ENCODE results near the gene CEBPZOS.
"Not testable (repeated sequence)": the region's sequence is repeated elsewhere in the genome, so short reads cannot be mapped to it uniquely, and the experiment has no call there.

The CEBPZOS gene

DNA sequence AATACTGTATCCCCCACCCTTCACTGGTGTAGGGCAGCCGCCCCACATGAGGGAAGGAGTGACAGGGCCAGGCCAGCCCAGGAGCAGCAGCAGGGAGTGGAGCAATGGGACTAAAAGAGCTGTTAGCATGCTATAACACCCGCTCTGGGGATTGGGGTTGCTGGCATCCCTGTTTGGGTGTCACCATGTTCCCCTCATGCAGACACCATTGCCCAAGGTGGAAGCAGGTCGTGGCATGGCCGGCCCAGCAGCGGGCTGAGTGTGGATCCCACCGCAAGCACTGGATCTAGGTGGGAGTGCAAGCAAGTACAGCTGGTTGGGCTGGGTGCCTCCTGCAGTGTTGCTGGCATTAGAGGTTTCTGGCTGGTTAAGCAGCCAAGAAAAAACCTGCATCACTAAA lies 4.5 kb upstream of the CEBPZOS start:
- no peak for DNase-seq

DNA sequence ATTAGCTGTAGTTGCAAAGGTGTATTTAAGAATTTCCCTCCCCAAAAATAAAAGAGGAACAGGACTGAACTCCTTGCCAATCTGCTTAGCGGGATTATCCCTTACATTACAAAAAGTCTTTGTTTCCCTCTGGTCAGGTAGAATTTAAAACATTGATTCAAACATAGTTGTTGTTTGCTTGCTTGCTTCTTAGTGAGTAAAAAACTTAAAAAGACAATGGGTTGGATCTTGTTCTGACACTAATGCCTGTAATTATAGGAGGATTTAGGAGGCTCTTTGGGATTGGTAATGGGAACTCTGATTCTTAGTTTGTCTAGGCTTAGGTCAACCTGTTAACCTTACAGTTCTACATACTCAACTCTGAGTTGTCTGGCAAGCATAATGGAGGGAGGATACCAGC lies 3.7 kb upstream of the CEBPZOS start:
- DNase-seq = no peak

DNA sequence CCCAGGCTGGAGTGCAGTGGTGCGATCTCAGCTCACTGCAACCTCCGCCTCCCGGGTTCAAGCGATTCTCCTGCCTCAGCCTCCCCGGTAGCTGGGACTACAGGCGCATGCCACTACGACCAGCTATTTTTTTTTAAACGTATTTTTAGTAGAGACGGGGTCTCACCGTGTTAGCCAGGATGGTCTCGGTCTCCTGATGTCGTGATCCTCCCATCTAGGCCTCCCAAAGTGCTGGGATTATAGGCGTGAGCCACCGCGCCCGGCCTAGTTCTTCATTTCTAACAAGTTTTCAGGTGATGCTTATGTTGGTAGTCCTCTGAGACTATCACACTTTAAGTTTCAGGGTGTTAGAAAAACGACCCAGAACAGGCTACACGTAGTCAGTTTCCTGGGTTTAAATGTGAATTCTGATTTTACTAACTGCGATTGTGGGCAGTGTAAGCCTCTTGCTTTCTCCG lies 405 bp upstream of the CEBPZOS start:
- DNase-seq = not testable (repeated sequence)

DNA sequence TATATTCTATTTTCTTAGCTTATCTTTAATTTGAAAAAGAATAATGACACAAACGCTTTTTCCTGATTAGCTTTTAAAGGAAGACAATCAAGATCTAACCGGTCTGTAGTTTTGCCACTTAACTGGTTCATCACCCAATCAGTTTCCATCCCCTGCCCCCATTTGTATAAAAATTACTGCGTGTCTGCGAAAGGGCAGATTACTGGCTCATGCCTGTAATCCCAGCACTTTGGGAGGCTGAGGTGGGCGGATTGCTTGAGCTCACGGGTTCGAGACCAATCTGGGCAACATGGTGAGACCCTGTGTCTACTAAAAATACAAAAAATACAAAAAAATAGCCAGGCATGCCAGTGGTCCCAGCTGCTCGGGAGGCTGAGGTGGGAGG lies 2.4 kb downstream of the CEBPZOS start:
- no peak for DNase-seq

DNA sequence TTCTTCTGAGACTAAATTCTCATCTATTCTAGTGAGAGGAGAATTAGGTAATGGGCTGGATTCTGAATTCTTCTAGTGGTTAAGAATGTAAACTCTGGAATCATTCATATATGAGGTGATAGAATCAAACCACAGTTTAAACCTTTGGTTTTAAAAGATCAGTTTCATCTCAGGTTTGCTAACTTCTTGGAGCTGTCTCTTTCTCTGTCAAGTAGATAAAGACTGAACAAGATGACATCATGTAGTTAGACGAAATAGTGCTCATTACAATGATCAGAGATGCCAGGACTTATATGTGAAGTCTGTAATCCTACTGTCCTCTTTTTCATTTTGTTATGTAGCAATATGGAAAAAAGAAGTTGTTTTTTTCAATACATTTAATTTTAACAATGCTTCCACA lies 4.9 kb downstream of the CEBPZOS start:
- no peak for DNase-seq

DNA sequence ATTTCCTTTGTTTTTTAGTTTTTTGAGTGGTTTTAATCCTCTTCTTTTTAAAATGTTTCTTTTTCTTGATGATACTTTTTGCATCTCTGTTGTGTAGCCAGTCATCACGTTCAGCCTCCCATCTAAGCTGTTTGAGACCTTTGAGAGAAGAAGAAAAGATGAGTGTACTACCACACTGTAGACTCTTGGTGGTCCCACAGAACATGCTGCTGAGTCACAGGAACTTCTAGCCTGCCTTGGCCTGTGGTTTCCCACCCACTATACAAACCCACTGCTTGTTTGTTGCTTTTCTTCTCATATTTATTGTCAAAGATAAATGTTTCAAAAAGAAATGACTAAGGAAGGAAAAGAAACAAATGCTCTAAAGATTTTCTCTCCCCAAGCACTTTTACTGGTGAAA lies 5.5 kb downstream of the CEBPZOS start:
- peak; percentile 67 for DNase-seq

DNA sequence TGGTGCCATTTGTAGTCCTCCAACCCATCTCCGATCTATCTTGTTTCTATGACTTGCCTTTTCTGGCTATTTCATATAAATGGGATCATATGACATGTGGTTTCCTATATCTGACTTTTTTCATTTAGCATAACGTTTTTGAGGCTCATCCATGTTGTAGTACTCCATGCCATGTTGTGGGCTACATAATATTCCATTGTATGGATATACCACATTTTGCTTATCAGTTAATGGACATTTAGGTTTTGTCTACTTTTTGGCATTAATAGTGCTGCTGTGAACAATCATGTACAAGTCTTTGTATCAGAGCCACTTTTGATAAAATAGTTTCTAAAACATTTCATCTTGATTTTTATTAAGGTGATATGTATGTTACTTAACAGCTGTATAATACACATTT lies 7.4 kb downstream of the CEBPZOS start:
- DNase-seq = no peak

DNA sequence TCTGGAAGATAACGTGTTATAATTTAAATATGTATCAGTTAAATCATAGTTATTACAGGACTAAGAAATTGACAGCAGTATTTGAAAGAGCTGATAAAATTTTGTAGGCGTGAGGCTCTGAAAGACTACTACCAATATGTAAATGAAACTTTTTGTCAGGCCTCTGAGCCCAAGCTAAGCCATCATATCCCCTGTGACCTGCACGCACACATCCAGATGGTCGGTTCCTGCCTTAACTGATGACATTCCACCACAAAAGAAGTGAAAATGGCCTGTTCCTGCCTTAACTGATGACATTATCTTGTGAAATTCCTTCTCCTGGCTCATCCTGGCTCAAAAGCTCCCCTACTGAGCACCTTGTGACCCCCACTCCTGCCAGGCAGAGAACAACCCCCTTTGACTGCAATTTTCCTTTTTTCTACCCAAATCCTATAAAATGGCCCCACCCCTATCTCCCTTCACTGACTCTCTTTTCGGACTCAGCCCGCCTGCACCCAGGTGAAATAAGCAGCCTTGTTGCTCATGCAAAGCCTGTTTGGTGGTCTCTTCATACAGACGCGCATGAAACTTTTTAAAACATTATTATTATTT lies 8.9 kb downstream of the CEBPZOS start:
- not testable (repeated sequence) for DNase-seq

DNA sequence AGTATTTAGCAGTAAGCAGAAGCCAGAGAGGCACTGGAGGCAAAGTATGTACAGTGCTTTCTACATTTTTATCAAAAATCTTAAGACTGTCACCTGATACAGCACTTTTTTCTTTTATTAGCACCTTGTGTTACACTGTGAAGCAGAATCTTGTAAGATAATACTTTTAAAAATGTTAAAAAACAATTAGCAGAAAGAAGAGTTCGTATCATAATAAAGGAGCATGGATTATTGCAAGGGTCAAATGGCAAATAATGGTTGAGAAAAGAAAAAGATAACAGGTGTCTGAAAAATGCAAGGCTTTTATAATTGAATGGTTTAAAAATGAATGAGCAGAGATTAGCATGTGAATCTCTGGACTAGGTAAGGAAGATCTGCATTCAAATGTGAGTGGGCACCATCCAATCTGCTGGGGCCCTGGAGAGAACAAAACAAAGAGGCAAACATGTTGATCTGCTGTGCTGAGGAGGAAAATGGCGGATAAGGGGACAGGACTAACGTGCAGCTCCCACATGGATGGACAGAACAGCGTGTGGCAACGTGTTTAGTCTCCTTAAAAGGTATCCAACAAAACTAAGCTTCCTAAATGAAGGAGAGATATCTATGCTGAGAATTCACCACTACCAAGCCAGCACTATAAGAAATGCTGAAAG lies 9.5 kb downstream of the CEBPZOS start:
- no peak for DNase-seq

DNA sequence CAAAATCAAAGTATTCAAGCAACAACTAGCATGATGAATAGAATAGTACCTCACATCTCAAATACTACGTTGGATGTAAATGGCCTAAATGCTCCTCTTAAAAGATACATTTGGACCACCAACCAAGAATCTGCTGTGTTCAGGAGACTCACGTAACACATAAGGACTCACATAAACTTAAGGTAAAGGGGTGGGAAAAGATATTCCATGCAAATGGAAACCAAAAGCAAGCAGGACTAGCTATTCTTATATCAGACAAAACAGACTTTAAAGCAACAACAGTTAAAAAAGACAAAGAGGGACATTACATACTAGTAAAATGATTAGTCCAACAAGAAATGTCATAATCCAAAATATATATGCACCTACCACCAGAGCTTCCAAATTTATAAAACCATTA lies 10.5 kb downstream of the CEBPZOS start:
- DNase-seq = not testable (repeated sequence)

DNA sequence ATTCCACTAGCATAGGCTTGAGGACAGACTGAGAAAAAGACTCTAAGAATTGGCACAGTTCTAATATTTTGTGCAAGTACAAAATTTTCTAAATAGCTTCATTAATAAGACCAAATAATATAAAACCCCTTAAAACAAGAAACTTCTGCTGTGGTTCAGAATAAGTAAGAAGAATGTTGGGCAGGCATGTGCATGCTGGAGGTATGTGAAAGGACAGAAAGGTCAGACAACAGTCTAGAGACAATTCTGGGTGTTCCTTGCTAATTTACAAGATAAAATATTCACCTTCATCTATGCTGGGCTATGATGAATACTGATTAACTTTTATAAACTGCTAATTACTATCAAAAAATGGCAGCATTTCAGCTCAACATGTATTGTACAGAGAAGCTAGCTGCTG lies 14.9 kb downstream of the CEBPZOS start:
- DNase-seq = no peak

DNA sequence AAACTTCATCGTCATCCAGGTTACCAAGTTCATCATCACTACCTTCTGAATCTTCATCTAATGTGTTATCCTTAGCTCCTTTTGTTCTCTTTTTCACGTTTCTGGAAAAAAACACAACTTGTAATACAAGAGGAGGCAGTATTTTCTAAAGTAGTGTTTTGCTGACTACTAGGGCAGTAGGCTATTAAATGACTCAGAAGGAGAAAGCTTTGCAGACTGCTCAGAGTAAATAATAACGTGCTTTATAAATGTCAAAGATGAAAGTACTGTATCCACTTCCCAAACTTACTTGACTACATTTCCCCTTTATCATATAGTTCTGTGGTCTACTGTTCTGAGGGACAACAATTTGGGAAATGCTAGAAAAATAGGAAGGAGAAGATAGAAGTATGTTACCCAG lies 15.6 kb downstream of the CEBPZOS start:
- no peak for DNase-seq

DNA sequence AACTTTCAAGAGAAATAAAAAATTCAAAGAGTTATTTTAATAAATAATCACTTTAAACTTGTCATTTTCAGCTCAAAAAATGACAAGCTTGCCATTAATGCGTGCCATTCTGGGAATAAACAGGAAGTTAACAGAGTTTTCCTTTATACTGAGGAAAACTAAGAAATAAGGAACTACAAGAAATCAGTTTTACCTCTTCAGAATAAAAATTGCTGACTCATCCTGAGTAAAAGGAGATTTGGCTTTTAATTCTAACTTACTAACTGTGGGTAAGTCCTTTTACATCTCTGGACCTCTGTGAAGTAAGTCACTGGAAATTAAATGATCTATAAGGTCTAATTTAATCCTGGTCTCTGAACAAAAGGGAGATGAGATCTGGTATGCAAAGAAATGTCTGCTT lies 19.0 kb downstream of the CEBPZOS start:
- no peak for DNase-seq

DNA sequence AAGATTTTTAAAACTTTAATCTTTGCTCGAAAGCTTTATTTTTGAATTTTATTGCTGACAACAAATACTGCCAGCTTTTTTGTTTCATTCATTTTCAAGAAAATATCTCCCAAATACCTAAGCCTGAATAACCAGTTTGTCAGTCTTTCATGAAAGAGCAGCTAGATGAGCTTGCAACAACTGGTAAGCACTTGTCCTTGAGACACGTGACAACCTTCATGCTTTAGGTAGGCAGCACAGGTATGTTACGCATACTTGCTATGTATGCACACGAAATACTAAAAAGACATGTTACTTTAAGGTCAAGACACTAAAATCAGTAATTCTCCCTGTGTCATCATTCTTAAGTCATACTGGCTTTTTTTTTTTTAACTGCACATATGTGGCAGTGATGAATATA lies 22.8 kb downstream of the CEBPZOS start:
- DNase-seq = no peak

DNA sequence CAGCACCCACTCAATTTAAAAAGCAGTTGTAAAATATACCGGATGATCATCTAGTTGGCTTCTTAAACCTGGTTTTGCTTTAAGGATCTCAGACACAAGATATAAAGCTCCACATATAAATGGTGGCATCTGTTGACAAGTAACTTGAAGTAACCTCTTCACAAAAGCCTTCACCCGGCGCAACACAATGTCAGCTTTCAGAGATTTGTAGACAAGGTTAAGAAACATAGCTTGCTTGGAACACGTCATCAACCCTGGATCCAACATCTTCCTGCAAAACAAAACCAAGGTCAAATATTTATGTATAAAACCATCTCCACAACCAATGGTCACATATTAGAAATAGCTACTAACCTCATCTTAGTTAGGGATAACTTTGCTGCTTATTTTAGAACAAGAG lies 26.8 kb downstream of the CEBPZOS start:
- DNase-seq = no peak

DNA sequence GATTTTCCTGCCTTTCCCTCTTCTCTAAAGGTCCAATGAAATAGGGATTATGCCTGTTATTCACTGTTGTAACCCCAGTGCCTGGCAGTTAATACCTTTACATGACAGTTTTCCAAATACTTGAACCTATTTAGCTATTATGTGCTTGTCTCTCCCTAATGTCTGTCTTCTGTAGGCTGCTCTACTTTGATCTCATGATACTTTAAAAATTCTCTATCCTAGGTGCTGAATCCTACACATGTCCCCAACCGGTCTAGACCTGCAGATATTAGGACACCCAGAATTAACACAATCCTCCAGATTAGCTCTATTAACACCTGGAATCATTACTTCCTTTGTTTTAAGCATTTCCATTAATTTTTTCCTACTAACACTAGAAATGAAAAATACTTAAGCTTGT lies 27.8 kb downstream of the CEBPZOS start:
- DNase-seq = no peak

DNA sequence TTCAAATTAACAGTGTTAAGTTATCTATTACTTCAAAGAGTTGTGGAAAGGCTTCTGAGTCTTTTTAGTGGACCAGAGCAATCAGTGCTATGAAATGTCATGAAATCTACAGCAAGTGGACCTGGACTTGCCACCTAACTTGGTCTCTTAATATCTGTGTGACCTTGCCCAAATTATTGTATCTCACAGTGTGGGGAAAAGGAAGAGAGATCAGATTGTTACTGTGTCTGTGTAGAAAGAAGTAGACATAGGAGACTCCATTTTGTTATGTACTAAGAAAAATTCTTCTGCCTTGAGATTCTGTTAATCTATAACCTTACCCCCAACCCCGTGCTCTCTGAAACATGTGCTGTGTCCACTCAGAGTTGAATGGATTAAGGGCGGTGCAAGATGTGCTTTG lies 28.8 kb downstream of the CEBPZOS start:
- DNase-seq = not testable (repeated sequence)

DNA sequence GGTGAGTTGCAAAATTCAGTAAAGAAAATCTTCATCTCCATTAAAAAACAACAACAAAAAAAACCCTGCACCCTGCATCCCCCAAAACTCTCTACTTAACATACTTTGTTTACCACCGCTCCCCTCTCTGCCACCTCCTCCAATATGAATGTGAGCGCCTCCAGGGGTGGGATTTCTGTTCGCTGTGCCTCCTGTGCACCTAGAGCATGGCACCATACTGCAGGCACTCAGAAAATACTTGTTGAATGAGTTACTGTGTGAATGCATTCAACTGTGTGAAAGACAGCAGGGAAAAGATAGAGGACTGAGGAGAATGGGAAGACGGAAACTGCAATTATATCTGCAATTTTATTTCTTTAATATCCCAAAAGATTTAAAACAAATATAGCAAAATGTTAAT lies 30.6 kb downstream of the CEBPZOS start:
- no peak for DNase-seq

DNA sequence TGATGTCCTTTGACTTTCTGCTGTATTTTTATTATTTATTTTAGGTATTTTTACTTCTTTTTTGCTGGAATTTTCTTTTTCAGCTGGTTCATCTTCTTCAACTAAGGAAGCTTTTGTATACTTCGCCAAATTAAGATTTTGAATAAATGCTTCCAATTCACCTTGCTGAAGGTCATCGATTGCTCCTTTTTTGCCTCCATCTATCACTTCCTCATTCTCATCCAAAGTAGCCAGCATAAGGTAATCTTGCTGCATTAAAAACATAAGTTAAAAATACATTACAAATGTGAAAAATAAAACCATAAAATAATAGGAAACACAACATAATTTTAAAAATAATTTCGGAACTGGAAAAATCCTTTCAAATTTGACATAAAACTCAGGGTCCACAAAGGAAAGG lies 32.5 kb downstream of the CEBPZOS start:
- no peak for DNase-seq

DNA sequence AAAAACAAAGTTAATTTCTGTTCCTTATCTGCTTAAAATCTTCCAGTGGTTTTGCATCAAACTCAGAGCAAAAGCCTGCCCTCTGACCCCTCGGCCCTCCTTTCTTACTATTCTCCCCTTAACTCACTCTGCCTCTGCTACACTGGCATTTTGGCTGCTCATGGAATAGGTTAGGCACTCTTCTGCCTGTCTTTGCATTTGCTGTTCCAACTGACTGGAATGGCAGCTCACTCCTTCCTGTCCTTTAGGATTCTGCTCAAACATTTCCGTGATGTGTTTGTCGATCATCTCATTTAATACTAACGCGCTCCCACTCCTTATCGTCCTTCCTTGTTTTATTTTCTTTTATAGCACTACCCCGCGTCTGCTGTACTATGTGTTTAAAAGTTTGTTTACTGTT lies 34.3 kb downstream of the CEBPZOS start:
- DNase-seq = no peak

DNA sequence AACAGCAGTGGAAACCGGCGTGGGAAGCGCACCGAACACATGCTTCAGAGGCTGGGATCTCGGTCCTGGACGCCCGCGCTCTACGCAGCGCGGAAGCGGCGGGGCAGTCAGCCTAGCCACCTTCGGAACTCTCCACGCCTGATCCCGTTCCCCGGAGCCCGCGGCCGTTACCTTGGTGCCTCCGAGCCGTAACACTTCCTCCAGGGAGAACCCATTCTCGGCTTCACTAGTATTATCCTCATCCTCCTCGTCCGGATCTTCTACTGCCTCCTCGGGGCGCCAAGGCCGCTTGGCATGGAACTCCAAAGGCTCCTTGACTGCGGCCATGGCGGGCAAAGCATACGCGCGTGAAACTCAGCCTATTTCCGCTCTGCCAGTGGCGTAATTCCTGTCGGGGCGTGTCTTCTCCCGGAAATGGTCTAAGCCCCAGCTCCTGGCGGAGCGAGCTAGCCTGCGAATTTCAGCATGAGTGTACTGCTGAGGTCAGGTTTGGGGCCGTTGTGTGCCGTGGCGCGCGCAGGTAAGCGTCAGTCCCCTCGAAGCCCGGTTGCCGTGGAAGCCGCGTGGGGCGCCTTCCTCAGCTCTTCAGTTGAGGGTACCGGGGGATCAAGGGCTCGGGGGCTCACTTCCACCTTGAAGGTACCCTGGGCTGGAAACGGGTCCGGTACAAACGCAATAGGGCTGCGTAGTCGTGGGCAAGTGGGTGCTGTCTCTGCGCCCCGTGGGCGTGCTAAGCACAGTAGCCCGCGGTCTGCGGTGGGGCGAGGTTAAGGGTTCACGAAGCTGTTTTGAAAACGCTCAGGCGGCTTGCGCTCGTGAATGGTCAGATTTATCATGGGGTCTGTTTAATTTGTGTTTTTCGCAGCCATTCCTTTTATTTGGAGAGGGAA lies 35.2 kb downstream of the CEBPZOS start, which contains the start of the genes CEBPZ and NDUFAF7:
Gene CEBPZ (minus strand): TSS at position 356 of the 890 bp plus-strand sequence. CDS start 29 bp downstream, at position 327.
Gene NDUFAF7 (plus strand): TSS at position 418 of the 890 bp plus-strand sequence. CDS start 48 bp downstream, at position 466.
- DNase-seq = peak; percentile 96

DNA sequence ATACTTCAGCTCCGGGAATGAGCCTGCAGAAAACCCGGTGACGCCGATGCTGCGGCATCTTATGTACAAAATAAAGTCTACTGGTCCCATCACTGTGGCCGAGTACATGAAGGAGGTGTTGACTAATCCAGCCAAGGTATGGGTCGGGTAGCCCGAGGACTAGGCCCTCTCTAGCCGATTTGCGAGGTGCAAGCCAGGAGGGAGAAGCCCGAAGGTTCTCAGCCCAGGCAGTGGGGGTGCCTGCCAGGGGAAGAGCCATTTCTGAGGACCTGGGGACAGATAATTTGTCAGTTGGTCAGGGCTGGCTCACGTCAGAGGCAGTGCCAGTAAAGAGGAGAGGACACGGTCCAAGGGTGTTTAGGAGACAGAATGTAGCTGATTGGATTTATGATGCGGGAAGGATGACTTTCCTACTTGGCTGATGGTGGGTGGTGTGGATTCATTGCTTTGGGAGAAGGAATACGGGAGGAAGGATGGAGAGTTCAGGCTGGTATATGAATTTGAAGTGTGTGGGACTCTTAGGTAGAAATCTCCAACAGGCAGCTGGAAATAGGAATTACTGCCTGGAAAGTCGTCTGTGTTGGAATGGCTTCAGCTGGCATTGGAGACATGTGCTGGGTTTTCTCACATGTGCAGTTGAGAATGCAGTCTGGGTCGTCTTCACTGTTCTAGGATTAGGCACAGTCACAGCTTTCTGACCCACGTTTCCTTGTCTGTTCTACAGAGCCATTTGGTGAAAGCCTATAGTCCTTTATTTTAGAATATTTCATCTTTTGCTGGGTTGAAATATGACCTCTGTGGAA lies 36.0 kb downstream of the CEBPZOS start:
- DNase-seq = peak; percentile 66

DNA sequence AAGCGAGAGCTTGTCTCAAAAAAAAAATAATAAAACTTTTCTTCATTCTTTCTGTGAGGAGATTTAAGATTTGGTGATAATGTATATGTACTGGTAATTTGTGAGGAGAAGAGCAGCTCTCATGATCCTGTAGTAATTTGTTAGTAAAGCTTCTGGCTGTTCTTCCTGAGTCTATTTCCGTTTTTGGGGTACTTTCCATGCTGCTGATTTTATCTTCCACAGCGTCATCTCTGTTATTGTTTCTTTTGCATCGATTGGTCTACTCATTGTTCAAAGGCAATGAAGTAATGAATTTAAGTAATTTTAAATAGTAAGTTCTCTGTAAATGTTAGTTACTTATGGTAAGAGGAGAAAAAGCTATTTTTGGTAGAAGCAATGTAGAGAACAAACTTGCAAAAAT lies 47.1 kb downstream of the CEBPZOS start:
- no peak for DNase-seq

Data from activated effector memory CD4-positive, alpha-beta T cell treated with anti-CD3 and anti-CD28 coated beads, Interleukin-2, amount 50 U/mL, for 16 hours (primary cell).